ENCODE measurements around the gene SMARCA5. TPM values are rescaled to one million over a fixed set of nuclear protein-coding genes. Genes with fewer than 3 reads are reported as not detected.

Gene SMARCA5, protein sequence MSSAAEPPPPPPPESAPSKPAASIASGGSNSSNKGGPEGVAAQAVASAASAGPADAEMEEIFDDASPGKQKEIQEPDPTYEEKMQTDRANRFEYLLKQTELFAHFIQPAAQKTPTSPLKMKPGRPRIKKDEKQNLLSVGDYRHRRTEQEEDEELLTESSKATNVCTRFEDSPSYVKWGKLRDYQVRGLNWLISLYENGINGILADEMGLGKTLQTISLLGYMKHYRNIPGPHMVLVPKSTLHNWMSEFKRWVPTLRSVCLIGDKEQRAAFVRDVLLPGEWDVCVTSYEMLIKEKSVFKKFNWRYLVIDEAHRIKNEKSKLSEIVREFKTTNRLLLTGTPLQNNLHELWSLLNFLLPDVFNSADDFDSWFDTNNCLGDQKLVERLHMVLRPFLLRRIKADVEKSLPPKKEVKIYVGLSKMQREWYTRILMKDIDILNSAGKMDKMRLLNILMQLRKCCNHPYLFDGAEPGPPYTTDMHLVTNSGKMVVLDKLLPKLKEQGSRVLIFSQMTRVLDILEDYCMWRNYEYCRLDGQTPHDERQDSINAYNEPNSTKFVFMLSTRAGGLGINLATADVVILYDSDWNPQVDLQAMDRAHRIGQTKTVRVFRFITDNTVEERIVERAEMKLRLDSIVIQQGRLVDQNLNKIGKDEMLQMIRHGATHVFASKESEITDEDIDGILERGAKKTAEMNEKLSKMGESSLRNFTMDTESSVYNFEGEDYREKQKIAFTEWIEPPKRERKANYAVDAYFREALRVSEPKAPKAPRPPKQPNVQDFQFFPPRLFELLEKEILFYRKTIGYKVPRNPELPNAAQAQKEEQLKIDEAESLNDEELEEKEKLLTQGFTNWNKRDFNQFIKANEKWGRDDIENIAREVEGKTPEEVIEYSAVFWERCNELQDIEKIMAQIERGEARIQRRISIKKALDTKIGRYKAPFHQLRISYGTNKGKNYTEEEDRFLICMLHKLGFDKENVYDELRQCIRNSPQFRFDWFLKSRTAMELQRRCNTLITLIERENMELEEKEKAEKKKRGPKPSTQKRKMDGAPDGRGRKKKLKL
- total RNA-seq, result 10 to 100 TPM; 35.5 to 67.9 (median 61.5) TPM
- 10 to 100 TPM; 13.8 to 55.0 (median 14.0) TPM for polyA plus RNA-seq
- long read RNA-seq, donor 1, full-length matches to known transcripts, result 4 of 14 reads
- long read RNA-seq, donor 1, partial matches to known transcripts, result 10 of 14 reads
- long read RNA-seq, donor 1, other reads (novel, unspliced or antisense), result 0 of 14 reads
- long read RNA-seq, donor 2, full-length matches to known transcripts, result 5 of 16 reads
- long read RNA-seq, donor 2, partial matches to known transcripts, result 11 of 16 reads
- long read RNA-seq, donor 2, other reads (novel, unspliced or antisense), result 0 of 16 reads
- long read RNA-seq, donor 3, full-length matches to known transcripts, result 9 of 9 reads
- long read RNA-seq, donor 3, partial matches to known transcripts, result 0 of 9 reads
- long read RNA-seq, donor 3, other reads (novel, unspliced or antisense), result 0 of 9 reads
- long read RNA-seq, donor 4, full-length matches to known transcripts, result 8 of 74 reads
- long read RNA-seq, donor 4, partial matches to known transcripts, result 65 of 74 reads
- long read RNA-seq, donor 4, other reads (novel, unspliced or antisense), result 1 of 74 reads
- long read RNA-seq, donor 5, full-length matches to known transcripts, result 244 of 264 reads
- long read RNA-seq, donor 5, partial matches to known transcripts, result 14 of 264 reads
- long read RNA-seq, donor 5, other reads (novel, unspliced or antisense), result 6 of 264 reads
- long read RNA-seq, donor 6, full-length matches to known transcripts, result 5 of 73 reads
- long read RNA-seq, donor 6, partial matches to known transcripts, result 64 of 73 reads
- long read RNA-seq, donor 6, other reads (novel, unspliced or antisense), result 4 of 73 reads
- long read RNA-seq, donor 7, full-length matches to known transcripts, result 3 of 3 reads
- long read RNA-seq, donor 7, partial matches to known transcripts, result 0 of 3 reads
- long read RNA-seq, donor 7, other reads (novel, unspliced or antisense), result 0 of 3 reads
- long read RNA-seq, donor 8, full-length matches to known transcripts, result 6 of 35 reads
- long read RNA-seq, donor 8, partial matches to known transcripts, result 29 of 35 reads
- long read RNA-seq, donor 8, other reads (novel, unspliced or antisense), result 0 of 35 reads
- long read RNA-seq, donor 9, full-length matches to known transcripts, result 2 of 8 reads
- long read RNA-seq, donor 9, partial matches to known transcripts, result 6 of 8 reads
- long read RNA-seq, donor 9, other reads (novel, unspliced or antisense), result 0 of 8 reads
- long read RNA-seq, donor 10, full-length matches to known transcripts, result 2 of 2 reads
- long read RNA-seq, donor 10, partial matches to known transcripts, result 0 of 2 reads
- long read RNA-seq, donor 10, other reads (novel, unspliced or antisense), result 0 of 2 reads

DNA sequence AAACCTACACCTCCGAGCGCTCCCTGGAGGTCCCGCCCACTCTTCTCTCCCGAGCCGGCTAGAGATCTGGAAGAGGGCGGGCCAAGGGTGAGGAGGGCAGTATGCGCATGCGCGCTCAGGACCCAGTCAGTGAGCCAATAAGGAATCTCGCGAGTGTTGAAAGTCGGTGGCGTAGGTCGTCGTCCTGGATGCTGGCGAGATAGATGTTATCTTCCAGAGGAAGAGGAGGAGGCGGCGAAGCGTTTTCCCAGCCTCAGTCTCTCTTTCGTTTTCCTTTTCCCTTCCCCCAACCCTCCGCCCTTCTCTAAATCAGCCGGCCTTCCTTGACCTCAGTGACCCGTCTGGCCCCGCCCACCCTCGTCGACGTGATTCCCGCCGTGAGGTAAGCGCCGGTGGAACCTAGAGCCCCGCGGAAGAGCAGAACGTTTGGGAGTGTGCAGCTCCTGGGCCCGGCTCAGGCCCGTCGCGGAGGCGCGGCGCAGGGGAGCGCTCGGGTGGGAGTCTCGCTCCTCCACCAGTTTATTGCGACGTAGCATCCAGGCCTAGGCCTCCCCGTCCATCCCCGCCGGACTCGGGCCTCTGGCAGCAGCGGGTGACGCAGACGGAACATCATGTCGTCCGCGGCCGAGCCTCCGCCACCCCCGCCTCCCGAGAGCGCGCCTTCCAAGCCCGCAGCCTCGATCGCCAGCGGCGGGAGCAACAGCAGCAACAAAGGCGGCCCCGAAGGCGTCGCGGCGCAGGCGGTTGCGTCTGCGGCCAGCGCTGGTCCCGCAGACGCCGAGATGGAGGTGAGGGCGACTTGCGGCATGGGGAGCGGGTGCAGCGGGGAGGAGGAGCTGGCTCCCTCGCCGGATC, at the start of gene SMARCA5:
Gene SMARCA5 (plus strand): TSS at position 389 of the 855 bp plus-strand sequence. CDS start 223 bp downstream, at position 612.
- intact Hi-C loops (cut with DNase I), result no loop called here
- H3K27me3 ChIP-seq, result no peaks in the 10 kb centered on the region
- peak; percentile 96 to 99 (median 98) for DNase-seq
- peaks cover 0 to 6% of the 10 kb centered on the region in 2 donors for H3K36me3 ChIP-seq (replicated peaks in 1 of 2)
- WGBS, 4 donors, result 0 to 1% (median 0%) methylated on average over 26 to 86 of the region's 86 CpGs
- TF ChIP-seq, protein P1, sequence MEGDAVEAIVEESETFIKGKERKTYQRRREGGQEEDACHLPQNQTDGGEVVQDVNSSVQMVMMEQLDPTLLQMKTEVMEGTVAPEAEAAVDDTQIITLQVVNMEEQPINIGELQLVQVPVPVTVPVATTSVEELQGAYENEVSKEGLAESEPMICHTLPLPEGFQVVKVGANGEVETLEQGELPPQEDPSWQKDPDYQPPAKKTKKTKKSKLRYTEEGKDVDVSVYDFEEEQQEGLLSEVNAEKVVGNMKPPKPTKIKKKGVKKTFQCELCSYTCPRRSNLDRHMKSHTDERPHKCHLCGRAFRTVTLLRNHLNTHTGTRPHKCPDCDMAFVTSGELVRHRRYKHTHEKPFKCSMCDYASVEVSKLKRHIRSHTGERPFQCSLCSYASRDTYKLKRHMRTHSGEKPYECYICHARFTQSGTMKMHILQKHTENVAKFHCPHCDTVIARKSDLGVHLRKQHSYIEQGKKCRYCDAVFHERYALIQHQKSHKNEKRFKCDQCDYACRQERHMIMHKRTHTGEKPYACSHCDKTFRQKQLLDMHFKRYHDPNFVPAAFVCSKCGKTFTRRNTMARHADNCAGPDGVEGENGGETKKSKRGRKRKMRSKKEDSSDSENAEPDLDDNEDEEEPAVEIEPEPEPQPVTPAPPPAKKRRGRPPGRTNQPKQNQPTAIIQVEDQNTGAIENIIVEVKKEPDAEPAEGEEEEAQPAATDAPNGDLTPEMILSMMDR (IDR thresholded peaks at IDR 0.05), result no peak
- TF ChIP-seq POLR2A (IDR thresholded peaks at IDR 0.05), result peak; percentile 85 to 89
- peaks cover 20 to 36% of the 10 kb centered on the region in 2 donors for H3K4me1 ChIP-seq (replicated peaks in 1 of 2)
- H3K9me3 ChIP-seq (replicated peaks in 1 of 3), result no peaks in the 10 kb centered on the region
- H3K27ac ChIP-seq, result peak within 1 kb of the TSS; percentile 97 to 100 (median 98)
- peak within 1 kb of the TSS; percentile 81 to 94 (median 82) for H3K4me3 ChIP-seq

DNA sequence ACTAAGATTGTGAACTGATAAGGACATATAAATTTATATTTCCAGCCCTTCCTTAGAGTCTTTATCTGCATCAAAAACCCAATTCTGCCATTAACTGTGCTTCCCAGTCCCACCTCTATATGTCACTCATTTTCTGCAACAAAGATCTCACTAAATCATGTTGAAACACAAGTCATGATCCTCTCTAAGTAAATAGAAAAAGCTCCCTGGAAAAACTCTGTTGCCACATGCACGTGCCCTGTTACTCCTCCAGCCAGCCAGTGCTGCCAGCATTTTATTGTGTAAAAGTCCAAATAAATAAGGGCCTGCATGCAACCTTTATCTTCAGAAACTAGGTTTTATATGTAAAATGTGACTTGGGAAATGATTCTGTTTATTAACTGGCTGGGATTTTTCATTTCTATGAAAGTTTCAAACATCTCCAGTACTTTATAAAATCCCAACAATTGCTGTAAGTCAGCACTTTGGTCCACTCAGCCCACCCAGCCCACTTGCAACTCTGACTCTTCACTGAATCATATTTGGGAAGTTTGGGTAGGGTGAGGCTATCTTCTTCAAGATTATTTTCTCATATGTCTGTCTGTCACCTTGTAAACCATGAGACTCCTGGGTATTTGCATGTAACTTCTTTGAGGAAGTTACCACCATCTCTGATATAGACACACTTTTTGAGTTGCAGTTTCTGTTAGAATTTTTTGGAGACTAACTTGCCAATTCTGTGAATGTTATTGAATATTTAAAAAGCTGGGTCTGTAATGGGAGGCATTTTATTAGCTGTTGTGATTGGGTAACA, 40.0 kb upstream of the SMARCA5 start:
- no peaks in the 10 kb centered on the region for H3K9me3 ChIP-seq (replicated peaks in 1 of 3)
- 83 to 100% (median 92%) methylated on average over 1 of the region's 1 CpG for WGBS, 4 donors
- intact Hi-C loops (cut with DNase I), result no loop called here
- H3K4me3 ChIP-seq, result no peak overlapping the region
- H3K36me3 ChIP-seq (replicated peaks in 1 of 2), result peaks cover 0 to 17% of the 10 kb centered on the region in 2 donors
- TF ChIP-seq POLR2A (IDR thresholded peaks at IDR 0.05), result no peak
- TF ChIP-seq, protein P1 (IDR thresholded peaks at IDR 0.05), result no peak
- H3K4me1 ChIP-seq (replicated peaks in 1 of 2), result no peaks in the 10 kb centered on the region
- no peak for DNase-seq
- no peaks in the 10 kb centered on the region for H3K27me3 ChIP-seq
- no peak overlapping the region for H3K27ac ChIP-seq

Measured in adrenal gland (tissue), 19 donors.